ENCODE measurements around the gene C6orf47. TPM values are rescaled to one million over a fixed set of nuclear protein-coding genes. Genes with fewer than 3 reads are reported as not detected.

The C6orf47 gene
- total RNA-seq, 2 experiments from 2014 or later, result 16.7 to 18.5 TPM

GRCh38 chr6:31651602-31652191, 8.9 kb downstream of the C6orf47 start:
- H2AFZ ChIP-seq (ENCODE audit: low read length), result no peak overlapping the region
- DNase-seq (ENCODE audit: low spot score), result no peak
- peaks cover 16% of the 10 kb centered on the region for H3K4me1 ChIP-seq (ENCODE audit: insufficient read depth, low read length, poor library complexity, severe bottlenecking)

DNA sequence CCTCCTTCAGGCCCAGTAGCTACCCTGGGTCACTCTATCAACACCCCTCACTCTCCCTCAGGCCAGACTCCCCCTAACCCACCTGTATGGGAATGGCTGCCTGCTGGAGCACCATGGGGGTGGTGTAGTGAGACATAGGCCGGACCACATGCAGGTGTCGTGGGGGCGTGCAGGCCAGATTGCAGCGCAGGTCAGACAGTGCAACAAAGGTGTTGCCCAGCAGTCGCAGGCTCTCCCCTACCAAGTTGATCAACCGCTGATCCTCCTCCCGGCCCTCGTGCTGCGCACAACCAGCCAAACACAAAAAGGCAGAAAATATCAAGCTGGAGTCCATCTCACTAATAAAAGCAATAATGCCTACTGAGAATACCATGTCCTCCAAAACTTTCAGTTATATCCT, 15.3 kb downstream of the C6orf47 start:
- CTCF ChIA-PET (ENCODE audit: unreplicated experiment), result no interaction called here
- intact Hi-C loops (cut with micrococcal nuclease; ENCODE audit: unreplicated experiment), result no loop called here

More at GRCh38 chr6:31651602-31652191, 8.9 kb downstream of the C6orf47 start:
- no TSS peak for BruUV-seq (replicated peaks)
- H3K36me3 ChIP-seq (ENCODE audit: insufficient read depth, low read length), result peaks cover 43% of the 10 kb centered on the region
- ChIA-PET CTCF (ENCODE audit: unreplicated experiment) (no interaction called here), POLR2A (interaction anchor here (0.6 to 4.0 kb wide), 12 partner anchors 10 to 1675 kb away, joined by 3 to 19 read pairs (median 4); partner anchors contain the start of genes C6orf47, DDX39B and PRRC2A)
- H3K4me2 ChIP-seq (ENCODE audit: low read length), result peak overlapping the region; percentile 78
- H3K9me2 ChIP-seq (ENCODE audit: insufficient read depth, low read length), result no peaks in the 10 kb centered on the region
- TF ChIP-seq EZH2phosphoT487 (IDR thresholded peaks at IDR 0.05; ENCODE audit: borderline replicate concordance, low read depth, low read length), result no peak
- TF ChIP-seq CTCF (conservative IDR thresholded peaks at IDR 0.05; ENCODE audit: low read length), result no peak
- peak overlapping the region; percentile 75 for H3K27ac ChIP-seq (ENCODE audit: low read depth, low read length, poor library complexity, severe bottlenecking)
- H3K4me3 ChIP-seq (ENCODE audit: low read depth, low read length, poor library complexity, severe bottlenecking), result peak overlapping the region; percentile 76
- intact Hi-C loops (cut with micrococcal nuclease; ENCODE audit: unreplicated experiment), result loop anchor here (1.0 kb wide), 4 partner anchors 14 to 109 kb away; partner anchors contain the start of genes ATP6V1G2, DDX39B and PRRC2A
- H3K79me2 ChIP-seq (ENCODE audit: insufficient read depth, low read depth, low read length), result peaks cover 32% of the 10 kb centered on the region
- H3K9me3 ChIP-seq (ENCODE audit: low read length), result no peaks in the 10 kb centered on the region
- 0 out of 2 replicates have a peak, but pooled peaks cover 4% of the 10 kb centered on the region for H4K20me1 ChIP-seq (ENCODE audit: insufficient read depth, low read length)

More for the DNA sequence above, 15.3 kb downstream of the C6orf47 start:
- POLR2A ChIA-PET, result no interaction called here
- Histone ChIP-seq H3K9me2 (ENCODE audit: insufficient read depth, low read length) (no peaks in the 10 kb centered on the region), H3K9me3 (ENCODE audit: low read length) (no peaks in the 10 kb centered on the region), H3K4me3 (ENCODE audit: low read depth, low read length, poor library complexity, severe bottlenecking) (no peak overlapping the region), H3K4me1 (ENCODE audit: insufficient read depth, low read length, poor library complexity, severe bottlenecking) (no peaks in the 10 kb centered on the region), H3K4me2 (ENCODE audit: low read length) (no peak overlapping the region), H3K27ac (ENCODE audit: low read depth, low read length, poor library complexity, severe bottlenecking) (no peak overlapping the region), H4K20me1 (ENCODE audit: insufficient read depth, low read length) (no peaks in the 10 kb centered on the region), H2AFZ (ENCODE audit: low read length) (no peak overlapping the region), H3K36me3 (ENCODE audit: insufficient read depth, low read length) (peaks cover 93% of the 10 kb centered on the region), H3K79me2 (ENCODE audit: insufficient read depth, low read depth, low read length) (peaks cover 10% of the 10 kb centered on the region)
- no TSS peak for BruUV-seq (replicated peaks)
- TF ChIP-seq CTCF (conservative IDR thresholded peaks at IDR 0.05; ENCODE audit: low read length), result no peak
- no peak for TF ChIP-seq EZH2phosphoT487 (IDR thresholded peaks at IDR 0.05; ENCODE audit: borderline replicate concordance, low read depth, low read length)
- no peak for DNase-seq (ENCODE audit: low spot score)

Measured in OCI-LY7 (cell line).